Fibroblast of lung (primary cell): ENCODE measurements around the gene LIPT1. TPM values are rescaled to one million over a fixed set of nuclear protein-coding genes. Genes with fewer than 3 reads are reported as not detected.

ENCODE experiments used
- DNase-seq, 2 donors: peaks; one replicate each; pipeline versions ENCODE4 v3.0.0 to v3.0.0-alpha.2; 2010; ENCODE audit warnings: low read depth in 2 of 2
- H2AFZ ChIP-seq: 2 replicates; pipeline ENCODE4 v1.5.1; 2012; ENCODE audit warnings: low read length, control low read depth, inconsistent platforms
- H3K27ac ChIP-seq: 2 replicates; pipeline ENCODE4 v1.5.1; 2011; ENCODE audit warnings: low read length, control low read depth; ENCODE audit not compliant: insufficient read depth
- H3K27me3 ChIP-seq: 2 replicates; pipeline ENCODE4 v1.5.1; 2011; ENCODE audit warnings: mild to moderate bottlenecking, low read length; ENCODE audit not compliant: control insufficient read depth, insufficient read depth
- H3K36me3 ChIP-seq: 2 replicates; pipeline ENCODE4 v1.5.1; 2011; ENCODE audit warnings: low read length; ENCODE audit not compliant: control insufficient read depth, insufficient read depth
- H3K4me1 ChIP-seq: 2 replicates; pipeline ENCODE4 v1.5.1; 2011; ENCODE audit warnings: low read length; ENCODE audit not compliant: control insufficient read depth, insufficient read depth; ENCODE audit errors: extremely low read depth
- H3K4me2 ChIP-seq: 2 replicates; pipeline ENCODE4 v1.5.1; 2011; ENCODE audit warnings: low read length, control low read depth; ENCODE audit not compliant: insufficient read depth; ENCODE audit errors: extremely low read depth
- H3K4me3 ChIP-seq, 4 experiments: fragments of 200-600 bp in 1 of 4; sonication (generic) in 1 of 4; replicated peaks in 1 of 4; 2 replicates each; pipeline ENCODE4 v1.5.1; 2011 to 2016; ENCODE audit warnings: low read length in 4 of 4, low read depth in 3 of 4, mild to moderate bottlenecking in 3 of 4, control low read depth in 2 of 4, inconsistent platforms in 1 of 4, mixed read lengths in 1 of 4; ENCODE audit not compliant: insufficient read depth in 1 of 4; ENCODE audit errors: control extremely low read depth in 1 of 4
- H3K79me2 ChIP-seq: 2 replicates; pipeline ENCODE4 v1.5.1; 2012; ENCODE audit warnings: mild to moderate bottlenecking, low read length, inconsistent platforms; ENCODE audit not compliant: control insufficient read depth, insufficient read depth
- H3K9ac ChIP-seq: 2 replicates; pipeline ENCODE4 v1.5.1; 2011; ENCODE audit warnings: mild to moderate bottlenecking, low read length, control low read depth; ENCODE audit not compliant: insufficient read depth
- H3K9me3 ChIP-seq: 2 replicates; pipeline ENCODE4 v1.5.1; 2012; ENCODE audit warnings: low read depth, low read length; ENCODE audit not compliant: control insufficient read depth, insufficient read depth
- H4K20me1 ChIP-seq: 2 replicates; pipeline ENCODE4 v1.5.1; 2011; ENCODE audit warnings: low read length; ENCODE audit not compliant: control insufficient read depth, insufficient read depth; ENCODE audit errors: extremely low read depth
- CTCF ChIP-seq, 2 donors: IDR thresholded peaks in 1 of 2; conservative IDR thresholded peaks in 1 of 2; 1 replicate in 1 of 2; 2 replicates in 1 of 2; pipeline ENCODE4 v1.5.1; 2011 to 2012; ENCODE audit warnings: low read length in 2 of 2, control low read depth in 1 of 2, inconsistent platforms in 1 of 2, low read depth in 1 of 2, mild to moderate bottlenecking in 1 of 2
- EZH2 ChIP-seq: IDR thresholded peaks from 2 replicates; pipeline ENCODE4 v1.5.1; 2012; ENCODE audit warnings: low read length, control low read depth, mild to moderate bottlenecking; ENCODE audit errors: missing control alignments
- polyA plus RNA-seq, 2 donors: library from polyadenylated mRNA; depleted of rRNA in 1 of 2; stranded (reverse) in 1 of 2; unstranded in 1 of 2; fragments of >200 nt; gene quantifications; 2 replicates each; pipeline ENCODE4 v1.2.1, GENCODE V29; 2011 to 2012; ENCODE audit warnings: missing spikeins in 1 of 2
- total RNA-seq: library from RNA; depleted of rRNA; stranded (reverse); fragments of >200 nt; gene quantifications from 2 replicates; pipeline ENCODE4 v1.2.1, GENCODE V29; 2014

Gene LIPT1
- total and polyA plus RNA-seq, 2 donors (not counting 1 experiment from before 2014, with no cell fraction given), result 5.9 to 7.6 TPM

- no peak overlapping the region for H3K4me2 ChIP-seq
- H3K9me3 ChIP-seq, result no peaks in the 10 kb centered on the region
- no peaks in the 10 kb centered on the region for H4K20me1 ChIP-seq
- no peaks in the 10 kb centered on the region for H3K36me3 ChIP-seq
- no peak for TF ChIP-seq EZH2
- no peak for TF ChIP-seq CTCF (conservative IDR thresholded peaks at IDR 0.05 in 1 of 2, IDR thresholded peaks at IDR 0.05 in 1 of 2; ENCODE audit: low read depth in 1 of 2, low read length in 2 of 2)
- H3K27me3 ChIP-seq, result no peaks in the 10 kb centered on the region
- no peak overlapping the region for H2AFZ ChIP-seq
- H3K4me1 ChIP-seq, result peaks cover 2% of the 10 kb centered on the region
- no peak overlapping the region for H3K27ac ChIP-seq
- no peaks in the 10 kb centered on the region for H3K79me2 ChIP-seq
- no peak for DNase-seq
- H3K9ac ChIP-seq, result no peak overlapping the region
- no peak overlapping the region for H3K4me3 ChIP-seq
Observed at GRCh38 chr2:99139003-99139402, 15.8 kb upstream of the LIPT1 start.

GRCh38 chr2:99140056-99140859 is 14.5 kb upstream of the LIPT1 start:
- peak in 1 of 2 donors; percentile 23 for DNase-seq
- H3K79me2 ChIP-seq, result no peaks in the 10 kb centered on the region

GRCh38 chr2:99140860-99141109 is 14.0 kb upstream of the LIPT1 start:
- no peak overlapping the region for H3K27ac ChIP-seq
- TF ChIP-seq CTCF (conservative IDR thresholded peaks at IDR 0.05 in 1 of 2, IDR thresholded peaks at IDR 0.05 in 1 of 2; ENCODE audit: low read depth in 1 of 2, low read length in 2 of 2), result no peak
- no peak for TF ChIP-seq EZH2
- peak in 1 of 2 donors; percentile 23 for DNase-seq

More at GRCh38 chr2:99140056-99140859, 14.5 kb upstream of the LIPT1 start:
- Histone ChIP-seq H3K27ac (no peak overlapping the region), H3K4me2 (peak overlapping the region; percentile 85), H2AFZ (peak overlapping the region; percentile 87), H3K9me3 (no peaks in the 10 kb centered on the region), H3K36me3 (no peaks in the 10 kb centered on the region), H3K9ac (peak overlapping the region; percentile 37), H3K4me1 (peaks cover 2% of the 10 kb centered on the region), H3K4me3 (peak overlapping the region; percentile 63 to 91 (median 74)), H3K27me3 (no peaks in the 10 kb centered on the region), H4K20me1 (no peaks in the 10 kb centered on the region)
- no peak for TF ChIP-seq CTCF (conservative IDR thresholded peaks at IDR 0.05 in 1 of 2, IDR thresholded peaks at IDR 0.05 in 1 of 2; ENCODE audit: low read depth in 1 of 2, low read length in 2 of 2)
- no peak for TF ChIP-seq EZH2

More at GRCh38 chr2:99140860-99141109, 14.0 kb upstream of the LIPT1 start:
- Histone ChIP-seq H3K27me3 (no peaks in the 10 kb centered on the region), H3K4me3 (peak overlapping the region; percentile 63 to 91 (median 74)), H3K4me2 (peak overlapping the region; percentile 85), H3K79me2 (no peaks in the 10 kb centered on the region), H2AFZ (peak overlapping the region; percentile 87), H3K9ac (peak overlapping the region; percentile 37), H3K36me3 (no peaks in the 10 kb centered on the region), H3K9me3 (no peaks in the 10 kb centered on the region), H3K4me1 (peaks cover 2% of the 10 kb centered on the region), H4K20me1 (no peaks in the 10 kb centered on the region)
